ENCODE measurements around the gene TIFAB.

The TIFAB gene

GRCh38 chr5:135458356-135458755, 6.2 kb upstream of the TIFAB start:
- TF ChIP-seq, protein P1, sequence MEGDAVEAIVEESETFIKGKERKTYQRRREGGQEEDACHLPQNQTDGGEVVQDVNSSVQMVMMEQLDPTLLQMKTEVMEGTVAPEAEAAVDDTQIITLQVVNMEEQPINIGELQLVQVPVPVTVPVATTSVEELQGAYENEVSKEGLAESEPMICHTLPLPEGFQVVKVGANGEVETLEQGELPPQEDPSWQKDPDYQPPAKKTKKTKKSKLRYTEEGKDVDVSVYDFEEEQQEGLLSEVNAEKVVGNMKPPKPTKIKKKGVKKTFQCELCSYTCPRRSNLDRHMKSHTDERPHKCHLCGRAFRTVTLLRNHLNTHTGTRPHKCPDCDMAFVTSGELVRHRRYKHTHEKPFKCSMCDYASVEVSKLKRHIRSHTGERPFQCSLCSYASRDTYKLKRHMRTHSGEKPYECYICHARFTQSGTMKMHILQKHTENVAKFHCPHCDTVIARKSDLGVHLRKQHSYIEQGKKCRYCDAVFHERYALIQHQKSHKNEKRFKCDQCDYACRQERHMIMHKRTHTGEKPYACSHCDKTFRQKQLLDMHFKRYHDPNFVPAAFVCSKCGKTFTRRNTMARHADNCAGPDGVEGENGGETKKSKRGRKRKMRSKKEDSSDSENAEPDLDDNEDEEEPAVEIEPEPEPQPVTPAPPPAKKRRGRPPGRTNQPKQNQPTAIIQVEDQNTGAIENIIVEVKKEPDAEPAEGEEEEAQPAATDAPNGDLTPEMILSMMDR (IDR thresholded peaks at IDR 0.05; ENCODE audit: low read depth, low read length), result no peak
- Histone ChIP-seq H3K36me3 (no peaks in the 10 kb centered on the region), H3K9me3 (ENCODE audit: severe bottlenecking) (no peaks in the 10 kb centered on the region), H3K27me3 (ENCODE audit: insufficient read depth, low read depth, severe bottlenecking) (no peaks in the 10 kb centered on the region), H3K27ac (no peak overlapping the region), H3K4me3 (ENCODE audit: low read depth, low read length) (no peak overlapping the region)
- no peak for DNase-seq

GRCh38 chr5:135457424-135458071, 5.4 kb upstream of the TIFAB start:
- H3K4me3 ChIP-seq (ENCODE audit: low read depth, low read length), result no peak overlapping the region
- no peaks in the 10 kb centered on the region for H3K9me3 ChIP-seq (ENCODE audit: severe bottlenecking)
- H3K36me3 ChIP-seq, result no peaks in the 10 kb centered on the region
- H3K27ac ChIP-seq, result no peak overlapping the region
- DNase-seq, result peak; percentile 85
- no peaks in the 10 kb centered on the region for H3K27me3 ChIP-seq (ENCODE audit: insufficient read depth, low read depth, severe bottlenecking)
- TF ChIP-seq, protein P1 (IDR thresholded peaks at IDR 0.05; ENCODE audit: low read depth, low read length), result peak; percentile 94

DNA sequence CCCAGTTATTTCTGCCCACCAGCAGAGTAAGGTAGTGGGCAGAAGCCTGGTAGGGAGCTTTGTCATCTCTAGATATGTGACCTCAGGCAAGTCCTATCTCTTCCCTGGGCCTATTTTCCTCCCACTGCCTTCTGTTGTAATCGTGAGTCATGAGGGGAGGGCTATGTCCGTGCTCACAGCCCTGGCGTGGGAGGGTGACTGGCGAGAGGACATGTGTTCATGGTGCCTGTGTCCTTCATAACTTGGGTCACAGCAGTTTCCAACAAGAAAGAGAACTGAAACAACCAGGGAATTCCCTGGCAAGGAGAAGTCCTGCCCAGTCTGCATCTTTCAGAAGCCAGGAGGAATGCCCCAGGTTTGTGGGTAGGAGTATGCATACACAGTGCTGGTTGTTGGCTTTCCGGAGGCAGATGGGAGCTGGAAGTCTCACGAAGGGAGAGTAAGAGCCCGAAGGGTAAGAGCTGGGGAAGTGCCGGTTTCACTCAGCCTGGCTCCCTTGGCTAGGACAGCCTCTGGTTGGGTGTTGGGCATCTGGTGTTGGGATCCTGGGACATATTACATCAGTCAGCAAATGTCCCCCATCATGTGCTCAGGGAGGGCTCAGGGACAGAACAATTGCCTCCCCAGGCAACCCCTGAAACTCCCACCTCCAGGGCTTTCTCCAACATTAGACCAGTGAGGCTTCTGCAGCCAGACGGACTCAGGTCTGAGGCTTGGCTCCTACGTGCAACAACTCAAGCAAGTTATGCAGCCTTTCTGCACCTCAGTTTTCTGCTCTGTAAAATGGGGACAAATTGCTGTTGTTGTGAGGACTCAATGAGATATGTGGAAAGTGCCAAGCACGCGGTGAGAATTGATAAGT, 4.3 kb upstream of the TIFAB start:
- Histone ChIP-seq H3K4me3 (ENCODE audit: low read depth, low read length) (no peak overlapping the region), H3K36me3 (no peaks in the 10 kb centered on the region), H3K27ac (no peak overlapping the region), H3K27me3 (ENCODE audit: insufficient read depth, low read depth, severe bottlenecking) (no peaks in the 10 kb centered on the region), H3K9me3 (ENCODE audit: severe bottlenecking) (no peaks in the 10 kb centered on the region)
- TF ChIP-seq, protein P1 (IDR thresholded peaks at IDR 0.05; ENCODE audit: low read depth, low read length), result no peak
- DNase-seq, result no peak

DNA sequence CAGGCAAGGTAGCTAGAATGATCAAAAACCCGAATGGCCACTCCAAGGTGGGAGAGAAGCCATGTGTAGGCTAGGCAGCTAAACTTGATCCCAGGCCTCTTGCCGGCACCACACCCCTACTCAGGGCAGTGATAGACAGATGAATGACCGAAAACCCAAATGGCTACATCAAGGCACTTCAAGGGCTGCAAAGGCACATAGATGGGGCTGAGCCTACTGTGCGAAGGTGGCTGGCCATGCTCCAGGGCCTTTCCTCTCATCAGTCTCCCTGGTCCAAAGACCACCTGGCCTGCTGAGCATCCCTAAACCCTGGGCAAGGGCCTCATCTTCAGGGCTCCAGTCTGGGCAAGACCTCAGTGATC, 3.7 kb upstream of the TIFAB start:
- no peaks in the 10 kb centered on the region for H3K27me3 ChIP-seq (ENCODE audit: insufficient read depth, low read depth, severe bottlenecking)
- TF ChIP-seq, protein P1 (IDR thresholded peaks at IDR 0.05; ENCODE audit: low read depth, low read length), result no peak
- no peak for DNase-seq
- H3K27ac ChIP-seq, result no peak overlapping the region
- no peaks in the 10 kb centered on the region for H3K9me3 ChIP-seq (ENCODE audit: severe bottlenecking)
- H3K36me3 ChIP-seq, result no peaks in the 10 kb centered on the region
- H3K4me3 ChIP-seq (ENCODE audit: low read depth, low read length), result no peak overlapping the region

GRCh38 chr5:135454946-135455345, 2.8 kb upstream of the TIFAB start:
- DNase-seq, result no peak
- Histone ChIP-seq H3K27me3 (ENCODE audit: insufficient read depth, low read depth, severe bottlenecking) (no peaks in the 10 kb centered on the region), H3K4me3 (ENCODE audit: low read depth, low read length) (no peak overlapping the region), H3K27ac (no peak overlapping the region), H3K36me3 (no peaks in the 10 kb centered on the region), H3K9me3 (ENCODE audit: severe bottlenecking) (no peaks in the 10 kb centered on the region)
- TF ChIP-seq, protein P1 (IDR thresholded peaks at IDR 0.05; ENCODE audit: low read depth, low read length), result no peak
